Motor neuron (in vitro differentiated cells): ENCODE results near the gene PARD3. TPM values are rescaled to one million over a fixed set of nuclear protein-coding genes. Genes with fewer than 3 reads are reported as not detected.
"Not testable (repeated sequence)": the region's sequence is repeated elsewhere in the genome, so short reads cannot be mapped to it uniquely, and the experiment has no call there.

ENCODE experiments used
- ATAC-seq, 8 experiments: fragments of 200-7000 bp; cut with Tn5 transposase; replicated peaks in 6 of 8; 2 replicates each; pipeline ENCODE4 v1.8.0; 2021; ENCODE audit warnings: mild to moderate bottlenecking in 8 of 8, moderate library complexity in 8 of 8
- H3K27ac ChIP-seq, 2 donors: fragments of 250-450 bp; sonication (Bioruptor Pico); 2 replicates each; pipeline ENCODE4 v1.9.0; 2021; ENCODE audit warnings: antibody characterized with exemption in 2 of 2, mild to moderate bottlenecking in 2 of 2, moderate library complexity in 1 of 2
- H3K4me1 ChIP-seq, 2 donors: fragments of 250-450 bp; sonication (Bioruptor Pico); replicated peaks in 1 of 2; 2 replicates each; pipeline ENCODE4 v1.6.1; 2021; ENCODE audit warnings: antibody characterized with exemption in 2 of 2, mild to moderate bottlenecking in 2 of 2, moderate library complexity in 1 of 2
- H3K4me3 ChIP-seq, 5 donors: fragments of 250-450 bp; sonication (Bioruptor Pico); 2 replicates each; pipeline ENCODE4 v1.9.0; 2021; ENCODE audit warnings: antibody characterized with exemption in 5 of 5, mild to moderate bottlenecking in 5 of 5, moderate library complexity in 4 of 5
- WGBS, 10 experiments: fragments of 450-650 bp; shearing (Covaris generic); methylation state at CpG; one replicate each; pipeline ENCODE4 v1.0.0; 2022; 5-methylcytosine and 5-hydroxymethylcytosine counted together
- in situ Hi-C, 9 experiments: fragments of 400-800 bp; cut with MboI; loops; one replicate each; pipeline ENCODE4 v1.15.0; 2021; ENCODE audit warnings: low sequenced_read_pairs in 9 of 9, low pct_unique_long_range_greater_than_20kb in 2 of 9; ENCODE audit not compliant: unreplicated experiment in 9 of 9
- total RNA-seq, 8 experiments: library from RNA; unstranded; fragments of 300-600 nt; gene quantifications; 2 replicates each; pipeline versions ENCODE4 v1.2.3 to v1.2.4, GENCODE V29; 2022

Gene PARD3
- total RNA-seq, 8 experiments from 2014 or later = 21.5 to 154 (median 34.0) TPM

DNA sequence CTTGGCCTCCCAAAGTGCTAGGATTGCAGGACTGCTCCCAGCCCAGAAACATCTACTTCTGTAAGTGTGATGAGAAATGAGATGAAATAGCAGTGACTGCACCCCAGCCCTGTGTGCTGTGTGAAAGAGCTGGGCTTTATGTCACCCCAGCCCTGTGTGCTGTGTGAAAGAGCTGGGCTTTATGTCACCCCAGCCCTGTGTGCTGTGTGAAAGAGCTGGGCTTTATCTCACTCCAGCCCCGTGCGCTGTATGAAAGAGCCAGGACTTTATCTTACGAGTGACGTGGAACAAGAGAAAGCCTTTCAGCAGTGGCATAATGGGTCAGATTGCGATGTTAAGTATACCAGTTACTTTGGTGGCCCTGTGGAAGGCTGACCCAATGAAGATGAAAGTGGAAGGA lies 28.4 kb upstream of the PARD3 start:
- peak in 2 of 8 experiments; percentile 40 to 68 for ATAC-seq
- H3K4me1 ChIP-seq, in situ Hi-C loops, H3K4me3 ChIP-seq, H3K27ac ChIP-seq: not testable (repeated sequence)
- 70 to 90% (median 77%) methylated on average over 1 to 5 of the region's 5 CpGs; no CpG with 5 or more reads in 3 of the 10 experiments for WGBS, 10 experiments

GRCh38 chr10:34838366-34838900 lies 23.3 kb upstream of the PARD3 start:
- H3K27ac ChIP-seq = no peak overlapping the region
- in situ Hi-C loops = no loop called here
- no peaks in the 10 kb centered on the region for H3K4me1 ChIP-seq
- WGBS, 10 experiments = 13 to 100% (median 71%) methylated on average over 1 to 5 of the region's 5 CpGs; no CpG with 5 or more reads in 1 of the 10 experiments
- no peak overlapping the region for H3K4me3 ChIP-seq
- peak in 1 of 8 experiments; percentile 32 for ATAC-seq

DNA sequence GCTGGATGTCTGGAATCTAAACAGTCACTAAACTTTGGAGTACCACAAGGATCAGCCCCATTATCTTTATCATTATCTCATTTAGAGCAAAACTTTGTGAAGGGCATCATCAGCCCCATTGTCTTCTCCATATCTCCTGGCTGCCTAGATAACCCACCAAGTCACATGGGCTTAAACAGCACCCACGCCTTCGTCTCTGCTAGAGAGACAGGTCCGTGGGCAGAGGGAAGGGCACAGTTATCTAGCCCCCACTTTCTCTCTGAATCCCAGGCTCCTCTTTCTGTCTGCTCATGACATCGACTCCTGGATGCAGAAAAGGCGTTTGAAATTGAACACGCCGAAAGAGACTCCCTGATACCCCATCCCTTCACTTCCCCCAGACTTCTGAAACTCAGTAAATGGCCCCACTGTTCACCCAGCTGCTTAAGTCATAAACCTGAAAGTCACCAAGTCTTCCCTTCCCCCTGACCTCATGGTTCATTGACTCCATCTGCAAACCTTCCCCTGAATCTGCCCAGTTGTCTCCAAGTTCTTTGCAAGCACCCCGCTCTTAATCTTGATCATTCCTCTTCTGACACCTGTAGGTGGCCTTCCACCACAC lies 20.9 kb upstream of the PARD3 start:
- H3K4me1 ChIP-seq = no peaks in the 10 kb centered on the region
- in situ Hi-C loops = no loop called here
- WGBS, 10 experiments = 73 to 100% (median 93%) methylated on average over 1 to 8 of the region's 8 CpGs; no CpG with 5 or more reads in 1 of the 10 experiments
- H3K4me3 ChIP-seq = no peak overlapping the region
- no peak for ATAC-seq
- H3K27ac ChIP-seq = no peak overlapping the region

DNA sequence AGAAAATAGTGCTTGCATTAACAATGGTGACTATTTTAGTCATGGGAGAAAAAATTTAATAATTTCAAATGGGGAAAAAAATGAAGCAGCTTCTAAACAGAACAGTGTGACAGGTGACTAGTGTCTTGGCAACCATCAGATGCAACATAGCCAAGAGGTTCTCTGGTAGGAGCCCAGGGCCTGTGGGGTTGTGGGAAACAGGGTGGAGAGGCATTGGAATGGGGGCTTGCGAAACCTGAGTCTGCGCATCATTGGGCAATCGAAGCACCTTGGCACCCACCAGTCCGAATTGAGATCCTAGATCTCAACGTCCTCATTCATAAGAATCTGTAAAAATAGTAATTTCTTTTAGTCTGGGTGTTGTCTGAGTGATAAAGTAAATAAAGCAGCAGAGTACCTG lies 19.2 kb upstream of the PARD3 start:
- ATAC-seq = no peak
- WGBS, 10 experiments = 58 to 97% (median 87%) methylated on average over 2 to 5 of the region's 5 CpGs; no CpG with 5 or more reads in 2 of the 10 experiments
- Histone ChIP-seq H3K4me1 (peaks cover 4 to 9% of the 10 kb centered on the region in 2 donors), H3K4me3 (no peak overlapping the region), H3K27ac (no peak overlapping the region)
- in situ Hi-C loops = no loop called here

GRCh38 chr10:34830217-34830822 lies 15.2 kb upstream of the PARD3 start:
- WGBS, 10 experiments = 0 to 30% (median 14%) methylated on average over 4 to 12 of the region's 13 CpGs
- Histone ChIP-seq H3K4me1 (peaks cover 4 to 9% of the 10 kb centered on the region in 2 donors), H3K4me3 (peak overlapping the region in 2 of 5 donors; percentile 10 to 23), H3K27ac (no peak overlapping the region)
- in situ Hi-C loops = no loop called here
- ATAC-seq = peak in 6 of 8 experiments; percentile 41 to 74 (median 52)

DNA sequence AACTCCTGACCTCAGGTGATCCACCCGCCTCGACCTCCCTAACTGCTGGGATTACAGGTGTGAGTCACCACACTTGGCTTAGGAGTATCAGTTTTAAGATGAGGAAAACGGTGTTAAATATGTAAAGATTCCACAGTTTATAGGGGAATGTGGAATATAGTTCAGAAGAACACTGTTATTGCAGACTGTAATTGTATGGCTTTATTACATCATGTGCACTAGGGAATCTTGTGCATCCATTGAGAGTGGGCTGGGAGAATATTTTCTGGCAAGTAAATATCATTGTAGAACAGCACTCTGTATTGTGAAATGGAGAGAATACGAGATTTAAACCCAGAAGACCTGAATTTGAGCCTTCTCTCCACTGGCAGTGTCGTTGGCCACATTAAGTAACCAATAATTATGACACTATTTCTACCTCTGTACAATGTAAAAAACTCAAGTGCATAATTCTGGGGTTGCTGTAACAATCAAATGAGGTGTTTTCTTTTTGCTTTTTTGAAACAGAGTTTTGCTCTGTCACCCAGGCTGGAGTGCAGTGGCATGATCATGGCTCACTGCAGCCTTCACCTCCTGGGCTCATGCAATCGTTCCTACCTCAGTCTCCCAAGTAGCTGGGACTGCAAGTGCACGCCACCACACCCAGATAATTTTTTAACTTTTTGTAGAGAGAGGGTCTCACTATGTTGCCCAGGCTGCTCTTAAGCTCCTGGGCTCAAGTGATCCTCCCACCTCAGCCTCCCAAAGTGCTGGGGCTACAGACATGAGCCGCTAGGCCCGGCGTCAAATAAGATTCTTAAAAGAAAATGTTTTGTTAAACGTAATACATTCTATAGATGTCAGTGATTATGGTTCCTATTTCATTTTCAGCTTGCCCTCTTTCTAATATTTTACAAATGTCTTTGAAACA lies 12.0 kb upstream of the PARD3 start:
- peak in 1 of 8 experiments; percentile 20 for ATAC-seq
- in situ Hi-C loops = no loop called here
- WGBS, 10 experiments = 37 to 100% (median 86%) methylated on average over 1 to 11 of the region's 11 CpGs

DNA sequence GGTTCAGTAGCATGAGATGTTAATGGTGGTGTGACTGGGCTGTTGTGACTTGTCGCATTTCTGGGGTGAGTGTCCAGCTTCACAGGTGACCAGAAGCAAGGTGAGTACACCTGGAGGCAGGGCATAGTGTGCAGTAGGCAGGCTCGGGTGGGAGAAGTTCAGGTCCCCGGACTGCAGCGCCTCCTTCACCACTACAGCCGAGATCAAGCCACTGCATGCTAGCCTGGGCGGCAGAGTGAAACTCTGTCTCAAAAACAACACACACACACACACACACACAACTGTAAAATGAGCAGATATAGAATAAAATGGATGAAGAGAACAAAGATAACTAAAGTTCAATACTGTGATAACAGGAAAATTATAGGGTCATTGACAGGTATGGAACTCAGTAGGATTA lies 11.1 kb upstream of the PARD3 start:
- WGBS, 10 experiments = 60 to 100% (median 80%) methylated on average over 1 to 5 of the region's 6 CpGs; no CpG with 5 or more reads in 4 of the 10 experiments

More for the DNA sequence above, 12.0 kb upstream of the PARD3 start:
- peaks cover 4 to 9% of the 10 kb centered on the region in 2 donors for H3K4me1 ChIP-seq
- H3K4me3 ChIP-seq = no peak overlapping the region
- H3K27ac ChIP-seq = no peak overlapping the region

DNA sequence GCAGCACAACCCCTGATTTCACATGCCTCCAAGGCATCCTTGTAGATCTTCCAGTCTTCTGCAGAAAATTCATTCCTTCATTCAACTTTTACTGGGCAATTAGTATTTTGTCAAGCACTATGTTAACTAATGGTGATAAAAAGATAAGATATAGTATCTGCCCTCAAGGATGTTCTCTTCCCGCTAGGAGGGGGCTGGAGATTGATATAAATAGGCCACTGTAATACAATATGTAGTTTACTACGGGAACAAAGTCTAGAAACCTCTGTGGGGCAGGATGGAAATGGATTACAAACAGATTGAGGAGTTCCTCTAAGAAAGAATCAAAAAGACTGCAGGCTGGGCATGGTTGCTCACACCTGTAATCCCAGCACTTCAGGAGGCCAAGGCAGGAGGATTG lies 10.3 kb upstream of the PARD3 start:
- ATAC-seq = peak in 1 of 8 experiments; percentile 62
- WGBS, 10 experiments = 0 to 100% (median 83%) methylated on average over 1 to 2 of the region's 2 CpGs; no CpG with 5 or more reads in 1 of the 10 experiments
- H3K4me3 ChIP-seq = no peak overlapping the region
- H3K4me1 ChIP-seq = peaks cover 4% of the 10 kb centered on the region in 2 donors
- no peak overlapping the region for H3K27ac ChIP-seq
- in situ Hi-C loops = no loop called here

More for the DNA sequence above, 11.1 kb upstream of the PARD3 start:
- no peak overlapping the region for H3K4me3 ChIP-seq
- in situ Hi-C loops = no loop called here
- H3K27ac ChIP-seq = no peak overlapping the region
- peaks cover 4 to 9% of the 10 kb centered on the region in 2 donors for H3K4me1 ChIP-seq
- no peak for ATAC-seq

GRCh38 chr10:34824870-34825269 lies 9.8 kb upstream of the PARD3 start:
- WGBS, 10 experiments = 17% methylated on average over 1 of the region's 2 CpGs; no CpG with 5 or more reads in 9 of the 10 experiments
- in situ Hi-C loops = no loop called here
- ATAC-seq = peak in 6 of 8 experiments; percentile 34 to 73 (median 46)

DNA sequence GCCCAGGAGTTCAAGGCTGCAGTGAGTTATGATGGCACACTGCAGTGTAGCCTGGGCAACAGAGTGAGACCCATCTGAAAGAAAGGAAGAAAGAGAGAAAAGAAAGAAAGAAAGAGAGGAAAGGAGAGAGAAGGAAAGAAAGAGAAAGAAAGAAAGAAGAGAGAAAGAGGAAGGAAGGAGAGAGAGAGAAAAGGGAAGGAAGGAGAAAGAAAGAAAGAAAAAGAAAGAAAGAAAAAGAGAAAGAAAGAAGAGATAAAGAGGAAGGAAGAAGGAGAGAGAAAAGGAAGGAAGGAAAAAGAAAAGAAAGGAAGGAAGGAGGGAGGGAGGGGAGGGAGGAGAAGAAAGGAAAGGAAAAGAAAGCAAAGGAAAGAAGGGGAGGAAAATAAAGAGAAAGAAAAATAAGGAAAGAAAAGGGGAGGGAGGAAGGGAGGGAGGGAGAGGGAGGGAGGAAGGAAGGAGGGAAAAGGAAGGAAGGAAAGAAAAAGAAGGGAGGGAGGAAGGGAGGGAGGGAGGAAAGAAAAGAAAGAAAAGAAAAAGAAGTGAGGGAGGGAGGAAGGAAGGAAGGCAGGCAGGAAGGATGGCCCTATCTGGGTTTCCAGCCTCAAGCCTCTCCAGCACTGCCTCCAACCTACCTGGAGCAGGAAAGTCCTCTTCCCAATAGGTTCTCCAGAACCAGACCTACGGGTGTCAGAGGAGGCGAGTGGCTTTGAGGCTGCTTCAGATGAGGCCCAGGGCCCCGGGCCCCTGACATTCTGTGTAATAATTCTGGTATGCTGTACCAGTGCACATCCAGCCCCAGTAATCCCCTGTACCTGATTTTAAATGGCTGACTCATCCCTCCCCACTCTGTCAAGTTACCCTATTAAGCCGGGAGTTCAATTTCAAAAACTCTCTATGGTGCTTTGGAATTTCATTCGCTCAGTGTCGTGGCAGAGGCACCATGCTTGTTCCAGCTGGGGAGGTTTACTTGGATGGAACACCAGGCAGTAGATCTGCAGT lies 6.8 kb upstream of the PARD3 start:
- H3K4me1 ChIP-seq = no peaks in the 10 kb centered on the region
- WGBS, 10 experiments = 48 to 86% (median 80%) methylated on average over 1 to 5 of the region's 6 CpGs; no CpG with 5 or more reads in 3 of the 10 experiments
- ATAC-seq = no peak
- in situ Hi-C loops = no loop called here
- H3K27ac ChIP-seq = no peak overlapping the region
- no peak overlapping the region for H3K4me3 ChIP-seq

More at GRCh38 chr10:34824870-34825269, 9.8 kb upstream of the PARD3 start:
- H3K4me3 ChIP-seq = no peak overlapping the region
- no peak overlapping the region for H3K27ac ChIP-seq
- peaks cover 0 to under 1% of the 10 kb centered on the region in 2 donors for H3K4me1 ChIP-seq

DNA sequence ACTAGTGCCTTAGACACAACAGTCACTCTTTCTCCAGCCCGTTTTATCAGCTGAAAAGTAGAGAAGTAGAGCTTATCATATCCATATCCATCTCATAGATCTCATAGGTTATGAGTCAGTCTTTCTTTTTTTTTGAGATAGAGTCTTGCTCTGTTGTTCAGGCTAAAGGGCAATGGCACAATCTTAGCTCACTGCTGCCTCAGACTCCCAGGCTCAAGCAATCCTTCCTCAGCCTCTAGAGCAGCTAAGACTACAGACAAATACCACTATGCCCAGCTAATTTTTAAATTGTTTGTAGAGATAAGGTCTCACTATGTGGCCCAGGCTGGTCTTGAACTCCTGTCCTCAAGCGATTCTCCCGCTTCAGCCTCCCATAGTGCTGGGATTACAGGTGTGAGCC lies 2.5 kb upstream of the PARD3 start:
- Histone ChIP-seq H3K27ac (no peak overlapping the region), H3K4me3 (no peak overlapping the region), H3K4me1 (peaks cover 4 to 12% of the 10 kb centered on the region in 2 donors)
- WGBS, 10 experiments = 80 to 100% (median 93%) methylated on average over 1 to 3 of the region's 3 CpGs; no CpG with 5 or more reads in 3 of the 10 experiments
- no peak for ATAC-seq
- in situ Hi-C loops = no loop called here

DNA sequence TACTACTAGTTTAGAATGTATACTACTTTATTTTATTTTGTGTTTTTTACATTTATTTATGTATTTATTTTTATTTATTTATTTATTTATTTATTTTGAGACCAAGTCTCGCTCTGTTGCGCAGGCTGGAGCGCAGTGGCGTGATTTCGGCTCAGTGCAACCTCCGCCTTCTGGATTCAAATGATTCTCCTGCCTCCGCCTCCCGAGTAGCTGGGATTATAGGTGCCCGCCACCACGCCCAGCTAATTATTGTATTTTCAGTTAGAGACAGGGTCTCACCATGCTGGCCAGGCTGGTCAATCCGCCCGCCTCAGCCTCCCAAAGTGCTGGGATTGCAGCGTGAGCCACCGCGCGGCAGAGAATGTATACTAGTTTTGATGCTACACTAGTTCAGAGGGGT lies 2.0 kb upstream of the PARD3 start:
- H3K4me3 ChIP-seq = no peak overlapping the region
- no peak overlapping the region for H3K27ac ChIP-seq
- H3K4me1 ChIP-seq = peaks cover 10 to 16% of the 10 kb centered on the region in 2 donors
- in situ Hi-C loops = no loop called here
- no peak for ATAC-seq
- 91 to 98% (median 96%) methylated on average over 9 to 16 of the region's 16 CpGs; no CpG with 5 or more reads in 2 of the 10 experiments for WGBS, 10 experiments
